Measurements from ENCODE around the gene SLC43A3.
A peak's percentile ranks its signal among the peaks of the same experiment; 100 is the strongest.
"Not testable (repeated sequence)": the region's sequence is repeated elsewhere in the genome, so short reads cannot be mapped to it uniquely, and the experiment has no call there.

Gene SLC43A3

GRCh38 chr11:57459164-57460021 lies 32.5 kb upstream of the SLC43A3 start:
- DNase-seq = no peak

- peak; percentile 45 to 49 for DNase-seq
Observed at GRCh38 chr11:57458410-57459163, 31.7 kb upstream of the SLC43A3 start.

- DNase-seq = no peak
Observed at GRCh38 chr11:57458060-57458409, 31.1 kb upstream of the SLC43A3 start.

- DNase-seq = no peak
Observed at GRCh38 chr11:57457643-57458023, 30.7 kb upstream of the SLC43A3 start.

- DNase-seq = peak; percentile 74 to 79
Observed at GRCh38 chr11:57456960-57457642, 30.2 kb upstream of the SLC43A3 start.

GRCh38 chr11:57453543-57454177 lies 26.7 kb upstream of the SLC43A3 start:
- DNase-seq = no peak

- DNase-seq = no peak
Observed at GRCh38 chr11:57446055-57446454, 19.1 kb upstream of the SLC43A3 start.

- DNase-seq = not testable (repeated sequence)
Observed at GRCh38 chr11:57445122-57445394, 18.1 kb upstream of the SLC43A3 start.

- no peak for DNase-seq
Observed at GRCh38 chr11:57444362-57445121, 17.6 kb upstream of the SLC43A3 start.

- DNase-seq = no peak
Observed at GRCh38 chr11:57440744-57441414, 14.0 kb upstream of the SLC43A3 start.

- no peak for DNase-seq
Observed at GRCh38 chr11:57439786-57440185, 12.9 kb upstream of the SLC43A3 start.

GRCh38 chr11:57438345-57439285 lies 11.7 kb upstream of the SLC43A3 start:
- no peak for DNase-seq

GRCh38 chr11:57436031-57436430 lies 9.1 kb upstream of the SLC43A3 start:
- no peak for DNase-seq

GRCh38 chr11:57434640-57435546 lies 8.0 kb upstream of the SLC43A3 start:
- no peak for DNase-seq

GRCh38 chr11:57432714-57433163 lies 5.8 kb upstream of the SLC43A3 start:
- no peak for DNase-seq

- no peak for DNase-seq
Observed at GRCh38 chr11:57432149-57432561, 5.2 kb upstream of the SLC43A3 start.

GRCh38 chr11:57430952-57431351 lies 4.0 kb upstream of the SLC43A3 start:
- DNase-seq = no peak

GRCh38 chr11:57429946-57430345 lies 3.0 kb upstream of the SLC43A3 start:
- no peak for DNase-seq

GRCh38 chr11:57428643-57429042 lies 1.7 kb upstream of the SLC43A3 start:
- no peak for DNase-seq

- DNase-seq = no peak
Observed at GRCh38 chr11:57427727-57428082, 784 bp upstream of the SLC43A3 start.
